Psoas muscle (tissue), 8 donors: ENCODE data around the gene MAG. TPM values are rescaled to one million over a fixed set of nuclear protein-coding genes. Genes with fewer than 3 reads are reported as not detected.

Experiments
- ATAC-seq, 4 donors: fragments of 200-7000 bp; cut with Tn5 transposase; one replicate each; pipeline ENCODE4 v1.9.1; 2020; ENCODE audit warnings: moderate library complexity in 3 of 4, mild to moderate bottlenecking in 2 of 4
- DNase-seq, 2 donors: peaks; one replicate each; pipeline ENCODE4 v3.0.0-alpha.2; 2020
- H3K27ac ChIP-seq: fragments of 200-600 bp; one replicate; pipeline ENCODE4 v1.8.0; 2022
- H3K27me3 ChIP-seq, 3 donors: fragments of 200-600 bp in 1 of 3; one replicate each; pipeline versions ENCODE4 v1.6.1 to v1.8.0; 2013 to 2022; ENCODE audit warnings: low read length in 2 of 3, mild to moderate bottlenecking in 2 of 3, moderate library complexity in 1 of 3; ENCODE audit not compliant: insufficient read depth in 3 of 3
- H3K36me3 ChIP-seq, 2 donors: fragments of 200-600 bp in 1 of 2; one replicate each; pipeline versions ENCODE4 v1.6.1 to v1.8.0; 2013 to 2022; ENCODE audit warnings: low read depth in 1 of 2, mild to moderate bottlenecking in 1 of 2, moderate library complexity in 1 of 2; ENCODE audit not compliant: insufficient read depth in 1 of 2
- H3K4me1 ChIP-seq: fragments of 200-600 bp; one replicate; pipeline ENCODE4 v1.8.0; 2022
- H3K4me3 ChIP-seq: fragments of 200-600 bp; one replicate; pipeline ENCODE4 v1.8.0; 2022; ENCODE audit warnings: mild to moderate bottlenecking
- H3K9me3 ChIP-seq: fragments of 200-600 bp; one replicate; pipeline ENCODE4 v1.8.0; 2022
- CTCF ChIP-seq: fragments of 200-600 bp; IDR thresholded peaks from one replicate; pipeline ENCODE4 v1.8.0; 2022; ENCODE audit warnings: antibody characterized with exemption
- WGBS, 3 donors: extraction: QIAGEN DNeasy Blood & Tissue Kit; methylation state at CpG; one replicate each; pipeline versions ENCODE4 v1.1.6 to v1.1.7; 2013; 5-methylcytosine and 5-hydroxymethylcytosine counted together
- intact Hi-C, 2 donors: fragments of 100-400 bp; cut with DNase I; formaldehyde crosslinking; loops; one replicate each; pipeline versions ENCODE4 v1.11.0 to v1.14.2; 2022
- polyA plus RNA-seq, 3 donors: library from polyadenylated mRNA; stranded (reverse); fragments of 200-250 nt; gene quantifications; one replicate each; pipeline ENCODE4 v1.2.3, GENCODE V29; 2013
- total RNA-seq, 4 donors: library from RNA; stranded (reverse); fragmentation: NEBNext Ultra II Directional in 2 of 4; extraction: Animal tissue kit (Norgen Biotek cat#: 25700) in 2 of 4; gene quantifications; one replicate each; pipeline versions ENCODE4 v1.2.1 to v1.2.4, GENCODE V29; 2021 to 2023
- donor health status: healthy with polysubstance abuse.
- donor health status: DM: no; HTN: no; CAD: no; lungs with moderate emphysema.
- donor health status: Bipolar disorder and iron deficiency.
- donor health status: healthy.
- donor health status: DM: yes; HTN: yes; CAD: no.
- donor health status: DM: no; HTN: no; CAD: no.
- donor health status: DM: no; HTN: no; CAD: no.
- donor health status: DM: yes; HTN: yes; CAD: no.

MAG gene
- total and polyA plus RNA-seq, 7 donors = 0.05 to 0.30 (median 0.11) TPM; not detected in 4

GRCh38 chr19:35310331-35310730 is 18.4 kb downstream of the MAG start:
- Histone ChIP-seq H3K4me1 (no peaks in the 10 kb centered on the region), H3K4me3 (no peak overlapping the region), H3K27me3 (peaks cover 0 to 13% (median 9%) of the 10 kb centered on the region in 3 donors), H3K36me3 (no peaks in the 10 kb centered on the region), H3K27ac (no peak overlapping the region), H3K9me3 (no peaks in the 10 kb centered on the region)
- WGBS, 3 donors = 83 to 91% (median 87%) methylated on average over 12 of the region's 12 CpGs
- DNase-seq = peak in 1 of 2 donors; percentile 3
- intact Hi-C loops = no loop called here
- no peak for ATAC-seq
- no peak for TF ChIP-seq CTCF

- Histone ChIP-seq H3K9me3 (no peaks in the 10 kb centered on the region), H3K27ac (no peak overlapping the region), H3K4me1 (no peaks in the 10 kb centered on the region), H3K4me3 (no peak overlapping the region), H3K27me3 (peaks cover 0 to 15% (median 9%) of the 10 kb centered on the region in 3 donors), H3K36me3 (no peaks in the 10 kb centered on the region)
- intact Hi-C loops = no loop called here
- ATAC-seq = no peak
- no peak for DNase-seq
- TF ChIP-seq CTCF = no peak
- 87 to 88% (median 88%) methylated on average over 10 of the region's 10 CpGs for WGBS, 3 donors
Measured at GRCh38 chr19:35310811-35311465, 19.0 kb downstream of the MAG start.

GRCh38 chr19:35311901-35312665 is 20.1 kb downstream of the MAG start:
- no peak overlapping the region for H3K4me3 ChIP-seq
- peaks cover 0 to 17% (median 11%) of the 10 kb centered on the region in 3 donors for H3K27me3 ChIP-seq
- no peaks in the 10 kb centered on the region for H3K4me1 ChIP-seq
- no peak for TF ChIP-seq CTCF
- WGBS, 3 donors = 84 to 88% (median 86%) methylated on average over 20 to 21 of the region's 21 CpGs
- intact Hi-C loops = no loop called here
- ATAC-seq = no peak
- no peaks in the 10 kb centered on the region for H3K9me3 ChIP-seq
- DNase-seq = no peak
- no peak overlapping the region for H3K27ac ChIP-seq
- no peaks in the 10 kb centered on the region for H3K36me3 ChIP-seq

GRCh38 chr19:35313587-35313986 is 21.6 kb downstream of the MAG start:
- intact Hi-C loops = no loop called here
- peak in 1 of 2 donors; percentile 39 for DNase-seq

More at GRCh38 chr19:35313587-35313986, 21.6 kb downstream of the MAG start:
- Histone ChIP-seq H3K27me3 (peaks cover 0 to 17% (median 8%) of the 10 kb centered on the region in 3 donors), H3K9me3 (no peaks in the 10 kb centered on the region), H3K27ac (no peak overlapping the region), H3K36me3 (no peaks in the 10 kb centered on the region), H3K4me3 (no peak overlapping the region), H3K4me1 (no peaks in the 10 kb centered on the region)
- TF ChIP-seq CTCF = no peak
- no peak for ATAC-seq
- 18 to 25% (median 24%) methylated on average over 5 to 7 of the region's 7 CpGs for WGBS, 3 donors
